Activated T-cell treated with anti-CD3 and anti-CD28 coated beads for 48 hours (primary cell): ENCODE data around the gene RPL38.

Source experiments
- DNase-seq: peaks from one replicate; pipeline ENCODE4 v3.0.0-alpha.2; 2020; ENCODE audit warnings: low read depth

RPL38 gene

DNA sequence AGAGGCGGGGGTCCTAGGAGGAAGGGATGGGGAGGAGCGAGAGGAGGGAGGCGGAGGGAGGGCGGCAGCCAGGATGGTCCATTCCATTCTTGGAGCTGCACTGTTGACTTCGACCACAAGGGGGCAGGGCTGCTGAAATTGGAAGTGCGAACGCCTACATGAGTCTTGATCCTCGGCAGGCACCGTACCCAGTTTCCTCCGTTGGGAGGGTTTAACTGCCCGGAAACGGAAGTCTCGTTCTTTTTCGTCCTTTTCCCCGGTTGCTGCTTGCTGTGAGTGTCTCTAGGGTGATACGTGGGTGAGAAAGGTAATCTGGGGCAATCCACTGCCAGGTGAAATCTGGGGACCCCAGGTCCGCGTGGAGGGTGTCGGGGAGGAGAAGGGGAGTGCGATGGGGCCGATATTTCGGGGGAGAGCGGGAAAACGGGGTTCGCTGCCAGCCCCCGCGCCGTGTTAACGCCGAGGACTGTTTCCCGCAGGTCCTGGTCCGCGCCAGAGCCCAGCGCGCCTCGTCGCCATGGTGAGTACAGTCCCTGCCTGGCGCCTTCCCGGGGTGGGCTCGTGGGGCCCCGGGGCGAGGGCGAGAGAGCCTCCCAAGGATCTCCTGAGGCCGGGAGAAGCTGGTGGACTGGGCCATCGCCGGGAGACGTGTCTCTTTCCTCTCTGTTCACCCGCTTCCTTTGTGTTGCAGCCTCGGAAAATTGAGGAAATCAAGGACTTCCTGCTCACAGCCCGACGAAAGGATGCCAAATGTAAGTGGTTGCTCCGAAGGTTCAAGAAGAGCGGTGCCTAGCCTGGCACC is at the start of gene RPL38:
TSS of gene RPL38 (plus strand) at position 240 of the 802 bp plus-strand sequence. CDS start at position 518, 278 bp downstream.
- DNase-seq: peak; percentile 90

DNA sequence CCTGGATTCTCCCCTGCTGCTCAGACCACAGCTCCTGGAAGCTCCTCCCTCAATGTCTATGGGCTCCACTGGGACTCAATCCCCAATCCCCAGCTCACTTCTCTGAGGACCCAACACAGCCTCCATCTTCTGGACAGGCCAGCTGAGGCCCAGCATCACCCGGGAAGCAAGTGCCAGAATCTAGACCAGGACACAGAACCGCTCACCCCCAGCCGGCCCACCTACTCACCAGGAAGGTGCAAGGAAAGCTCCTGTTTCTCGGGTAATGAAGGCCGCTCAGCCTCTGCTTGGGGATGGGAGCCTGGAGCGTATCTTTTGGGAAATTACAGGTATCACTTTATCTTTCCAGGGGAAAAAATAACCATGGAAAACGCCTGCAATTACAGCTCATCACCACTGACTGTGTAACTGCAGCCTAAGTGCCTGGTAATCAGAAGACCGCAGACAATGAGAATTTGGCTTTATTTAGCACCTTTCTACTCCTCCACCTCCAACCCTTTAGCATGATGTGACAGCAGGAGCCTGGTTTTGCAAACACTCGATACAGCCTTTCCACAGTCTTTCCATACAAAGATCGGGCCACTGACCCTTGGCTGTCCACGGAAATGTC is 49.6 kb upstream of the RPL38 start:
- DNase-seq: no peak

DNA sequence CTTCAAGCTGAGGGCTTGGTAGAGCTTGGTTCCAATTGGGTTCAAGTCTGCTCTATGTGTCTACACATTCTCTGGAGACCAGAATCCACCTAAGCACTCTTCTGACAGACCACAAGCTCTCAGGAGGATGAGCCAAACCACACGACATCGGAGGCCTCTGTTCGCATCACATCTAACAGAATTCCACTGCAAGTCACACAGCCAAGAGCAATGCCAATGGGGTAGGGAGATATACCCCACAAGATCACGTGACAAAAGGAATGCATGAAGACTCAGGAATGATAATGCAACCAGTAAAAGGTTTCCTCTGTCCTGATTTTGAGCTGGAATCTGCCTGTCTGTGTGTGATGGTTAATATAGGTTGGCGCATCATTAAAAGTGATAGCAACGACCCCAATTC is 46.6 kb upstream of the RPL38 start:
- no peak for DNase-seq

DNA sequence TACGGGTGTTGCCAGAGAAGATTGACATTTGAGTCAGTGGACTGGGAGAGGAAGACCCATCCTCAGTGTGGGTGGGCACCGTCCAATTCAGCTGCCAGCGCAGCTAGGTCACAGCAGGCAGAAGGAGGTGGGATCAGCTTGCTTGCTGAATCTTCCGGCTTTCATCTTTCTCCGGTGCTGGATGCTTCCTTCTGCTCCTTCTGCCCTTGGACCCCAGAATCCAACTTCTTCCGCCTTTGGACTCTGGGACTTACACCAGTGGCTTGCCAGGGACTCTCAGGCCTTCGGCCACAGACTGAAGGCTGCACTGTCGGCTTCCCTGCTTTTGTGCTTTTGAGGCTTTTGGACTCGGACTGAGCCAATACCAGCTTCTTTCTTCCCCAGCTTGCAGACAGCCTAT is 46.1 kb upstream of the RPL38 start:
- no peak for DNase-seq

DNA sequence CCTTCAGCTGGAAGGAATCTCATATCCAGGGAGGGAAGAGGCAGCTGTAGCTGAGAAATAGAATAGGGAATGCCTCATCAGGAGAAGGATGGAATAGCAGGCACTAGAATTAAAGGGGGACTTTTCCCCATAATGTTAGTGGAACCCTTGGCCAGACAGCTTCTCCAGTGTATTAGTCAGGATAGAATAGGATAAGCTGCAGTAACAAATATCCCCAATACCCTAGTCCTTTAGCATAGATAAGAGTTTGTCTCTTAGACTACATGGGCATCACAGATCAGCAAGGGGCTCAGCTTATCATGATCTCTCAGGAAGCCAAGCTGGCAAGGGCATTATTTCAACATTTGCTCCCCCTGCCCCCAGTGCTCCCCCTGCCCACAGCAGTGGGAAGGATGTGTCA is 44.7 kb upstream of the RPL38 start:
- DNase-seq: no peak

DNA sequence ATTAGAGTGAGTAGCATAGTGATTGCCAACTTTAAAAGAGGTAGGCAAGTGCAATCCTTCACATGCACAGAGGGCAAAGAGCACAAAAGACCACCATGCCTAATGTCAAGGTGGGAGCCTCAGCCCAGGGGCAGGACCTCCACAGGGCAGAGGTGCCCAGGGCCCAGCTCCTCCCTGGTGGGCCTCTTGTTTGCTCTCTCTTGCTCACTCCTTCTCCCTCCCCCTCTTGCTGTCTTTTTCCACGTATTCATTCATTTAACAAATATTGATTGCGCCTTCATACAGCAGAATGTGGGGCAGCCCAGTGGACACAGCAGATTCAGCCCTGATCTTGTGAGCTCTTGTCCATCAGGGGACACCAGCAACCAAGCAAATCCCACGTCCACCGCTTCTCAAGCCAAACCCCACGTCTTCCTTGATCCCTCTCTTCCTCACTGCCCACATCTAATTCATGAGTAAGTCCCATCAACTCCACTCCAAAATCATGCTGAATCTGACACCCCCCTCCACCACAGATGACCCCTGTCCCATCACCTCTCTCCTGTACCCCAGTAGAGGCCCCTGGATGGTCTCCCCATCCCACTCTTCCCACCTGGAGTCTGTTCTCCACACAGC is 44.1 kb upstream of the RPL38 start:
- no peak for DNase-seq

DNA sequence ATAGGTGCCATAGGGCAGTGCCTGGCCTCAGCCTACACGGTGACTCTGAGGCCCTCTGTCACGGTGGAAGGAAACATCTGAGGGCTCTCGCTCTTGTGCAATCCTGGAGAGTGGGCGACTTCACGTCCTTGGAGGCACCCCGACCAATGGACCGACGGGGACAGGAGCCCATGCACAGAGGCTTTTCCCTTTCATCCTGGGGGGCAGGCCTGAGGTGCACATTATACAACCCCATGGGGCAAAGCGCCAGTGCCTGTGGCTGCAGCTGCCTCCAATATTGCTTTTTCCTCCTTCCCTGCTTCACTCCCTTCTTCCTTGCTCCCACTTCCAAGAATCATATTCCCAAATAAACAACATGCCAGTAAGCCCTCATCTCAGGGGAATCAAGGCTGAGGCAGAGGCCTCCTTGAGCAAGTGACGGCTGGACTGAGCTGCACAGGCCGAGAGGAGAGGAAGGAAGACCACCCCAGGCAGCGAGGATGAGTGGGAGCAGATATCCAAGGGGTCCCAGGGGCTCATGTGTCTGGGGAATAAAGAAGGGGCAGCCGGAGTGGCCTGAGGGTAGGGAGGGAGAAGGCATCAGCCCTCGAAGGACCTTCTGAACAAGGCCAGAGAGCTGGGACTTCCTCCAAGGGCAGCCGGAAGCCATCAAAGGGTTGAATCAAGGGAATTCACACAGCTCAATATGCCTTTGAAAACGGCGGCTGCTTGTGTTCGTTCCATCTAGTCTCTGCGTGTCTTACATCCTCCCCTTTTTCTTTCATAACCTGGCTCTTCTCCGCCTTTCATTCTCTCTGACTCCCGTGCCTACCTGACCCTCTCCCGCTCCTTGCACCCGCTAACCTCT is 42.6 kb upstream of the RPL38 start:
- no peak for DNase-seq

DNA sequence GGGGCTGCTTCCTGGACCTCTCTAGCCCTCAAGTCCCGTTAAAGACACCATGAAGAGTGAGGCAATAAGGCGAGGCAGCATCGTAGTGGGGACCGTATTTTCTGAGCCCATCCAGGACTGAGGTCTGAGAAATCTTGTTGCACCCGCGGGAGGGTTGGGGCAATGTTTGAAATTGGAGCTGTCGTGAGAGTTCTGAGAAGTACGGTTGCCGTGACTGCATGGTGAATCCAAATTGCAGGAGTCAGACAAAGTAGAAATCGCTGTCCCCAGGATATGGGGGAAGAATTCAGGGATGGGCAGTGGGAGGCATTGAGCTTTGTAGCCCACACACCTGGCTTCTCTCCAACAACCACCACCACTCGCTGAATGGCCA is 42.0 kb upstream of the RPL38 start:
- no peak for DNase-seq

DNA sequence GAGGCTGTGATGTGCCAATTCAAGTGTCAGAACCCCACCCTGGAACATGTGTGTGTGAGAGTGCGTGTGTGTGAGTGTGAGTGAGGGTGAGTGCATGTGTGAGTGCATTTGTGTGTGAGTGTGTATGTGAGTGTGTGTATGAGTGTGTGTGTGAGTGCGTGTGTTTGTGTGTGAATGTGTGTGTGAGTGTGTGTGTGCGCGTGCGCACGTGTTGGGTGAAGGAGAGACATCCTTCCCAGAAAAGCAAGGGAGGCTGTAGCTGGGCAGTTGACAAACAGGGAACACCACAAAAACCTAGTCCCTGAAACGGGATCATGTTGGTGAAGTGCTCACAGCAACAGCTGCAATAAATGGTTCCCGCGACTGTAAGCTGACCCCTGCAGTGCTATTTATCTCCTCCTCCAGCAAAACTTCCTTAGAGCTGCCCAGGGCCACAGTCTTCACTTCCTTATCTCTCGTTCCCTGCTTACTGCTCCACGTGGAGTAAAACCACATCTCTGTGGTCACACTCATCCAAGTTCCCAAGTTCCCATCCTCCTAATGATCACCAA is 40.1 kb upstream of the RPL38 start:
- DNase-seq: no peak

DNA sequence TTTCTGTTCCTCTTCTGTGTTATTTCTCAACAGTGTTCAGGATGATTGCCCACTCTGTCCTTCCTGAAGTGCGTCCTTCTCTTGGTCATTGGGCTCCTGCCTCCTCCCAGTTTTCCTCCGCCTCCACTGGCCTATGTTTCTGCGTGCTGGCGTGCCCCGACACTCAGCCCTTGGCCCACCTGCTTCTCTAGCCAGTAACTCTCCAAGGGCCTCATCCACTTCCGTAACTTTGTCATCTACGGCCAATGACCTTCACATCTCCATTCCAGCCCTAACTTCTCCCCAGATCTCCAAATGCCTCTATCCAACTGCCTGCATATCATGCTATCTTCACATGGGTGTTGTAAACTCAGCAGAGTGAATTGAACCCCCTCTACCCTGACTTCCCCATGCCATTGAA is 39.6 kb upstream of the RPL38 start:
- no peak for DNase-seq

DNA sequence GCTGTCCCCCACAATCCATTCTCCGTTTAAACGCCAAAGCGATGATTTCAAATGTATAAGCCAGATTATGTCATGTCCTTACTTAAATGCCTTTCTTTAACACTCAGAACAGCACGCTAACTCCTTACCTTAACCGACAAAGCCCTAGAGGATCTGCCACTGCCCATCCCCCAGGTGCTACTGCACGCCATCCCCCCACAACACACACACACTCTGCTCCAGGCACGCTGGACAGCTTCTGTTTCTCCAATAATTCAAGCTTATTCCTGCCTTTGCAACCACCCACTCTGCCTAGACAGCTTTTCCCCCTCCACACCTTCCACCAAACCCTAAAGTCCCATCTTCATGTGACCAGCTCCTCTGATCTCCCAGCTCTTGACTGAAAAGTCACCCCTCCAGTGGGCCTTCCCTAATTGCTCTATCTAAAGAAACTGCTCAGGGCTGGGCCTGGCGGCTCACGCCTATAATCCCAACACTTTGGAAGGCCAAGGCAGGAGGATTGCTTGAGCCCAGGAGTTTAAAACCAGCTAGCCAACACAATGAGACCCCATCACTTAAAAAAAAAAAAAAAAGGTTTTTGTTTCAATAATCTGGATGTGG is 38.9 kb upstream of the RPL38 start:
- DNase-seq: no peak

DNA sequence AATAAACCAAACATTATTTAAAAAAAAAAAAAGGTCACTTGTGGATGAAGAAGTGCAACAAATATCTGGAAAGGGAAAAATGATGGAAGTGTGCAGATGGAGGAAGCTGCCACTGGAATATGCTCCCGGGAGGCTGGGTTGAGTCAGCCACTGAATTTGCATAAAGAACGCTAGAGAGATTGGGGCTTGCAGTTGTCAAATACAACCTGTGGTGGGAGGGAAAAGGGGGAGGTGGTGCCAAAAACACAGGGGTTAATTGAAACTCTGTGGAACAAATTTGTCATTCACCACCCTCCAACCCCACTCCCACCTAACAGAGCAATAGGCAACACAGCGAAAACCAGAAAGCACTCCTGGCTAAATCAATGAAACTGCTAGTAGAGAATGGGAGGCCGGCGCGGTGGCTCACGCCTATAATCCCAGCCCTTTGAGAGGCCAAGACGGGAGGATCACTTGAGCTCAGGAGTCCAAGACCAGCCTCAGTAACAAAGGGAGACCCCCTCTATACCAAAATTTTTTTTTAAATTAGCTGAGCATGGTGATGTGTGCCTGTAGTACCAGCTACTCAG is 37.6 kb upstream of the RPL38 start:
- DNase-seq: no peak

DNA sequence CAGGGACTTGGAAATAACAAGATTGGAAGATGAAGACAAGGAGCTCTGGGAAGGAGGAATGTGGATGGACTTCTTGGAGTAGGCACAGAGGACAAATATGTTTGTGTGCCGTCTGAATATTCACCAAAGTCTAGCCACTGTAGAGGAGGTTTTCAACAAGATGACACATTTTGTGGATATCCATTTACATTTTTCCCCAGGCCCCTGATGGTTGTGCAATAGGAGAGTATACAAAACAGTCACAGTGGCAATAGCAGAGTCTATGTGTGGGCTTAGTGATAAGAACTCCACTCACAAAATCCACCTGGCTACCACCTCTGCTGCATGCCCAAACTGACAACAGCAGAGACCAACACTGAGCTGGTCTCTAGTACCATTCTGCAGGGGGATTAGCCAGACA is 32.6 kb upstream of the RPL38 start:
- DNase-seq: no peak

DNA sequence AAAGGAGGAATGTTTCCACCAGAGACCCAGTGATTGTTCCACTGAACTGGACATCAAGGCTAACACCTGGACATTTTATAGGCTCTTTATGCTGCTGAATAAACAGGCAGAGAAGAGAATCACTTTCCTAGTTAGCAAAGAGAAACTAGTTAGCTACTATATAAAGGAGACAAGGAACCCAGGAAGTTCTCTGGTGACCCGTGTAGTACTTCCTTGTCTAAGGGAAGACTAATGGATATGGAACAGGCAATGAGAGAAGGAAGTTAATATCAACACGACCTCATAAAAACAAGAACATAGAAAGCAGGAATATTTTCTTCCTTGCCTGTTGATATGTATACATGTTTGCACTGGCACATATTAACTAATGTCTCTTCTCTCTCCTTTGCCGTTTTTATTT is 30.8 kb upstream of the RPL38 start:
- no peak for DNase-seq

DNA sequence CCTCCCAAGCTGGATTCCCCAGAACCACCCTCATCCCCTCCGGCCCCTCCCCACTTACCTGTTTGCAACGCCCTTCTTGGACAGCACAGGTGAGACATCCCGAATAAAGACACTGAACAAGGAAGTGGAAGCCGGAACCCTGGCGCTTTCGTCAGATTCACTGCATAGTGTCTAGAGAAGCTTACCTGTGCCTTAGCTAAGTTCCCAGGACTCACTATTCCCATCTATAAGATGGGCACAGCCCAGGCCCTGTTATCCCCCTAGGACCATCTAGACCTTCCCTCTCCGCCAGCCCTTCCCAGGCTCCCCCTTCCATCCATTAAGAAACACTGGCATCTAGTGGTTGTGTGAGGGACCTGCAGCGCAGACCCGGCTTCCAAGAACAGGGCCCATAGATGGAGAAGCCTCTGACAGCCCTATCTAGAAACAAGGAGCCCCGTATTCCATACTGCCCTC is 26.9 kb upstream of the RPL38 start:
- DNase-seq: peak; percentile 29

DNA sequence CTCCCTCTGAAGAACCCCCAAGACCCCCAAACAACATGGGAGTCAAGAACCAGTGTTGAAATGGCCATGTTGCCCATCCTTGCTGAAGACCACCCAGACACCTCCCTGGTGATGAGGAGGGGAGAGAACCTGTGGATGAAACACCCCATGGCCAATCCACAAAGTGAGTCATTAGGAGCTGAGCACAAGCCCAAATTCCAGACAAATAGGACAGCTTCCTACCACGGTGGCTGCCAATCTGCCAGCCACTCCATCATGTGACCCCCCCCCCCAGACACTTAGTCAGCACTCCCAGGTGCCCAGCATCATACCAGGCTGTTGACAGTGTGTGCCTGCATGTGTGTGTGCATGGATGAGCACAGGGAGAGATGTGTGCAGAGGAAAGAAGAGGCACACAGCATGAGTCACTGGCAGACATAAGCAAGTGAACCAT is 26.4 kb upstream of the RPL38 start:
- no peak for DNase-seq

DNA sequence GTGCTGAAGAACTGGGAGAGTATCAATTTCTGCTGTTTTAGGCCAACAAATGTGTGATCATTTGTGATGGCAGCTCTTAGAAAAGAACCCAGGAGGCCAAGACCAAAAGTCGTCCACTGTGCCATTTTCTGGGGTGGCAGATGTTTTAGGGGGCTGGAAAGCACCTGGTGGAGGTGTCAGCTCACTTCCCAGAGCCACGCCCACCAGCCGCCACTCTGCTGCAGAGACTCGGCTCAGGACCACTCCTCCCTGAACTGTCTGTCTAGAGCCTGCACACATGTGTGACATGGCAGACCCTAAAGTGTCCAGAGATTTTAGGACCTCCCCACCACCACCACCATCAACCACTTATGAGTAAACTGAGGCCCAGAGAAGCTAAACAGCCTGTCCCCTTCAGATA is 23.9 kb upstream of the RPL38 start:
- DNase-seq: no peak

DNA sequence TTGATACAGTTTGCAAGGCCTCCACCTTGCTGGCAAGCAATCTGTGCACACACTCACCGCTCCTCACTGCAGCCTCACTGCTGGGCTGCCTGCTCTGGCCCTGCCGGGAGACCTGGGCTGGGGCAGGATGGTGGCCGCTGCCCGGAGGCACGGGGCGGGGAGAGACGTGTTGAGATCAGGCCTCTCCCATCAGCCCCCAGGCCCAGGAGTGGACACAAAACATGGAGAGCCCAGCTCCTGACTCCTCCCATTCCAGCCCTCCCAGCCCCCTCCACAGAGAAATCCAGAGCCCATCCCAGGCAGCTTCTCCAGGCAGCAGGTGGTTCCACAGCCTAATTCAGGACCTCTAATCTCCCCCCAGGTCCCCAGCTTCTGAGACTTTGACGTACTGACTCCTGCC is 23.1 kb upstream of the RPL38 start:
- DNase-seq: no peak

DNA sequence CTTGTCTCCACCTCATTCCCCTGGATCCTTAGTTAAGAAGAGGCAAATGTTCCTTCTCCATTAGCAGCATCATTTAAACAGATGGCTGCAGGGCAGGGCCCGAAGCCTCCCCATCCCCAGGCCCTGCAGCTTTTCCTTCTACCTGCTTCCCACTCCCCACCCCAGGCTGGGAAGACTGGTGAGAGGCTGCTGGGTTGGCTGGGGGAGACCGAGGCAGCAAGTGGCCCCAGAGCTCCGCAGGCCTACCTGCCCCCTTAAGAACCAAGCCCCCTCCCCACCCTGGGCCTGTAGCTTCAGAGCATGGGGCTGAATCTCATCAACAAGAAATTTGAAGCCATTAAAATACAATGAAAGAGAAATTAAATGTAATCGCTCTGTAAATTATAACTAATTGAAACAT is 22.1 kb upstream of the RPL38 start:
- DNase-seq: no peak

DNA sequence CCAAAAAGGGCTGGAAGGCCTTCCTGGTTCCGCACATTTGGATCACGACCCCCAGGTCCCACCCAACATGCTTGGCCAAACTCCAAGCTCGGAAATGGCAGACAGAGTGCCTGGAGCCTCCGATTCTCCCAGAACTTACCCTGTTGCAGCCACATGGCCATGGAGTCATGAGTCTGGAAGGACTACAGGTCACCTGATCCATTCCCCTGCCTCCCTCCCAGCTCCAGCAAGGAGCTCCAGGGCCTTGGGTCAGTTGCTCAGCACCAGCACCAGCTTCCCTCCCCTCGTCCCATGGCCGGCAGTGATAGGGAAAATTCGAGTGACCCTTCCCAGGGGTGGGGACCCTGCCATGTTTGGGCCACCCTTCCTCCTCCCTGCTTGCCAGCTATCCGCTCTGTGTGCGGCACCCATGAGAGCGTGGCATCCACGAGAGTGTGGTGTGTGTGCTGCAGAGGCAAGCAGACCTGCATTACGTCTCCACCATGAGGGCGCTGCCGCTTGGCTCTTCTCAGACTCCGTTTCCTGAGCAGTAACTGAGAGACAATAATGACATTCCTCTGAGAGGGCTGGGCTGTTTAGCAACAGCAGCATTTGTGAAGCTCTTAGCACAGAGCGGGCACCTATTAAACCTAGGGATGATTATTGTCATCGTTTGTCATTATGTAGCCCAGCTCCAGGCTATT is 21.3 kb upstream of the RPL38 start:
- no peak for DNase-seq

DNA sequence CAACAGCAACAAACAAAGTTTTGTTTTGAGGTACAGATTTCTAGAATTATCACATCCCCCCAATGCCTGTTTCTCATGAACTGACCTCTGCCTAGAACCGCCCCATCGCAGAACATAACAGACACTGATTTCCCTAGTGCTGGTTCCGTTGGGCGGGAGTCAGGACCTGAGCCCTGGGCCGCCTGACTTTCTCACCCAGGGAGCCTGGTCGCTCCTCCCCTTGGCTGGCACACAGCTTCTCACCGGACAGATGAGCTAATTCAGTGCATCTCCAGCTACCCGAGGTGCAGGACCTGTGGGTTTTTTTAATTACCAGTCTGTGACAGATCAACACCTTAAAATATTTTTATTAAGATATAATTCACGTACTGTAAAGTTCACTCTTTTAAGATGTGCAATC is 20.1 kb upstream of the RPL38 start:
- no peak for DNase-seq
